Middle frontal gyrus (tissue), 1 donor: ENCODE data around the gene PYDC1.
"Not testable (repeated sequence)": the region's sequence is repeated elsewhere in the genome, so short reads cannot be mapped to it uniquely, and the experiment has no call there.

Experiments used
- DNase-seq: peaks from one replicate; pipeline ENCODE4 v3.0.0-alpha.2; 2015; ENCODE audit warnings: low spot score; ENCODE audit errors: extremely low spot score

Gene PYDC1

GRCh38 chr16:31223044-31223443 lies 6.1 kb upstream of the PYDC1 start:
- no peak for DNase-seq

GRCh38 chr16:31221357-31222160 lies 4.6 kb upstream of the PYDC1 start:
- no peak for DNase-seq

GRCh38 chr16:31219154-31219741 lies 2.3 kb upstream of the PYDC1 start:
- DNase-seq = no peak

- DNase-seq = no peak
These were observed 198 bp upstream of the PYDC1 start for GRCh38 chr16:31217136-31217530.

- no peak for DNase-seq
These were observed 1.4 kb downstream of the PYDC1 start for GRCh38 chr16:31215287-31216162.

- DNase-seq = no peak
These were observed 2.1 kb downstream of the PYDC1 start for GRCh38 chr16:31214708-31215286.

GRCh38 chr16:31213877-31214707 lies 2.8 kb downstream of the PYDC1 start, which contains the start of gene TRIM72:
TRIM72 (plus strand) TSS chr16:31214119; CDS start chr16:31214739, 620 bp downstream.
- DNase-seq = no peak

- DNase-seq = no peak
These were observed 3.6 kb downstream of the PYDC1 start for GRCh38 chr16:31213342-31213741.

GRCh38 chr16:31206776-31207175 lies 10.2 kb downstream of the PYDC1 start:
- no peak for DNase-seq

- no peak for DNase-seq
These were observed 11.9 kb downstream of the PYDC1 start for GRCh38 chr16:31204871-31205666.

GRCh38 chr16:31202414-31203375 lies 14.2 kb downstream of the PYDC1 start, which contains the start of gene PYCARD:
PYCARD (minus strand) TSS chr16:31202760; CDS start chr16:31202690, 70 bp downstream.
- no peak for DNase-seq

- DNase-seq = no peak
These were observed 15.1 kb downstream of the PYDC1 start for GRCh38 chr16:31201582-31202413.

- DNase-seq = no peak
These were observed 15.9 kb downstream of the PYDC1 start for GRCh38 chr16:31200821-31201568.

- not testable (repeated sequence) for DNase-seq
These were observed 16.8 kb downstream of the PYDC1 start for GRCh38 chr16:31200111-31200510.

GRCh38 chr16:31199430-31200041 lies 17.4 kb downstream of the PYDC1 start:
- DNase-seq = no peak

GRCh38 chr16:31198207-31198882 lies 18.6 kb downstream of the PYDC1 start:
- DNase-seq = no peak
